ENCODE results near the gene SYNJ2BP. TPM values are rescaled to one million over a fixed set of nuclear protein-coding genes. Genes with fewer than 3 reads are reported as not detected.
A peak's percentile ranks its signal among the peaks of the same experiment; 100 is the strongest.

SYNJ2BP gene
- total and polyA plus RNA-seq, 2 of the 13 experiments (the other 11 are each of a cell fraction or from before 2014, with no cell fraction given): 18.1 to 28.6 TPM

- 0 out of 2 replicates have a peak, but pooled peaks have one; percentile 31 for TF ChIP-seq MTA1 (CRISPR knock-in tag; IDR thresholded peaks at IDR 0.05; ENCODE audit: borderline replicate concordance)
- TF ChIP-seq ZFP62 (CRISPR knock-in tag; IDR thresholded peaks at IDR 0.05): no peak
- TF ChIP-seq ZFP37 (CRISPR knock-in tag; IDR thresholded peaks at IDR 0.05; ENCODE audit: borderline replicate concordance): no peak
These were observed 18.0 kb downstream of the SYNJ2BP start (continued) for GRCh38 chr14:70398706-70399431.

- no TSS peak for BruUV-seq (replicated peaks)
- no CpG with 5 or more reads among the region's 2 CpGs for WGBS (ENCODE audit: low lambda C conversion rate)
- FAIRE-seq (no peak), ATAC-seq (peak; percentile 70), DNase-seq (ENCODE audit: low spot score) (peak; percentile 5)
- H3K27ac ChIP-seq (ENCODE audit: extremely low read length, insufficient read depth, low read length): no peak overlapping the region
- in situ Hi-C loops (cut with HindIII; ENCODE audit: extremely low pct_ligation_motif_present, low pct_unique_long_range_greater_than_20kb) (no loop called here), intact Hi-C loops (cut with micrococcal nuclease; ENCODE audit: unreplicated experiment) (loop anchor here (5.0 kb wide), 1 partner anchor 169 kb away; no protein-coding TSS in a partner anchor)
- H3K36me3 ChIP-seq (replicated peaks in 1 of 2; ENCODE audit: control insufficient read depth in 1 of 2, insufficient read depth in 2 of 2, low read length in 2 of 2): peaks cover 0 to 3% of the 10 kb centered on the region in 2 experiments; a peak in 2 of 5 replicates
- H3K79me2 ChIP-seq (ENCODE audit: insufficient read depth, low read length): no peaks in the 10 kb centered on the region
- no peaks in the 10 kb centered on the region for H3K27me3 ChIP-seq (ENCODE audit: control insufficient read depth in 1 of 2, insufficient read depth in 2 of 2, low read length in 2 of 2)
- no peak overlapping the region for H3K4me3 ChIP-seq (replicated peaks in 1 of 3; ENCODE audit: insufficient read depth in 1 of 3, low read depth in 2 of 3, low read length in 3 of 3)
- H3K9ac ChIP-seq (ENCODE audit: insufficient read depth, low read depth, low read length): no peak overlapping the region
- H2AFZ ChIP-seq (ENCODE audit: low read length): no peak overlapping the region
- ChIA-PET POLR2A (no interaction called here), CTCF (ENCODE audit: low intra/inter-chr PET ratio, low total read pairs) (no interaction called here)
- H3K9me3 ChIP-seq (ENCODE audit: low read length): no peaks in the 10 kb centered on the region
- H4K20me1 ChIP-seq (ENCODE audit: insufficient read depth, low read length): peaks cover 4% of the 10 kb centered on the region; the same call in 1 of the 2 replicates
- no peak overlapping the region for H3K4me2 ChIP-seq (ENCODE audit: low read depth, low read length)
- H3K4me1 ChIP-seq (ENCODE audit: insufficient read depth, low read length): peaks cover 22% of the 10 kb centered on the region
- TF ChIP-seq ZNF687 (CRISPR knock-in tag; IDR thresholded peaks at IDR 0.05): 0 out of 2 replicates have a peak, but pooled peaks have one; percentile 25
- TF ChIP-seq FOXO4 (CRISPR knock-in tag; conservative IDR thresholded peaks at IDR 0.05): no peak
- TF ChIP-seq CENPX (CRISPR knock-in tag; IDR thresholded peaks at IDR 0.05): no peak
- TF ChIP-seq, protein P1, sequence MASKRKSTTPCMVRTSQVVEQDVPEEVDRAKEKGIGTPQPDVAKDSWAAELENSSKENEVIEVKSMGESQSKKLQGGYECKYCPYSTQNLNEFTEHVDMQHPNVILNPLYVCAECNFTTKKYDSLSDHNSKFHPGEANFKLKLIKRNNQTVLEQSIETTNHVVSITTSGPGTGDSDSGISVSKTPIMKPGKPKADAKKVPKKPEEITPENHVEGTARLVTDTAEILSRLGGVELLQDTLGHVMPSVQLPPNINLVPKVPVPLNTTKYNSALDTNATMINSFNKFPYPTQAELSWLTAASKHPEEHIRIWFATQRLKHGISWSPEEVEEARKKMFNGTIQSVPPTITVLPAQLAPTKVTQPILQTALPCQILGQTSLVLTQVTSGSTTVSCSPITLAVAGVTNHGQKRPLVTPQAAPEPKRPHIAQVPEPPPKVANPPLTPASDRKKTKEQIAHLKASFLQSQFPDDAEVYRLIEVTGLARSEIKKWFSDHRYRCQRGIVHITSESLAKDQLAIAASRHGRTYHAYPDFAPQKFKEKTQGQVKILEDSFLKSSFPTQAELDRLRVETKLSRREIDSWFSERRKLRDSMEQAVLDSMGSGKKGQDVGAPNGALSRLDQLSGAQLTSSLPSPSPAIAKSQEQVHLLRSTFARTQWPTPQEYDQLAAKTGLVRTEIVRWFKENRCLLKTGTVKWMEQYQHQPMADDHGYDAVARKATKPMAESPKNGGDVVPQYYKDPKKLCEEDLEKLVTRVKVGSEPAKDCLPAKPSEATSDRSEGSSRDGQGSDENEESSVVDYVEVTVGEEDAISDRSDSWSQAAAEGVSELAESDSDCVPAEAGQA (IDR thresholded peaks at IDR 0.05; ENCODE audit: low read depth): no peak
- TF ChIP-seq, protein P1 (CRISPR knock-in tag; IDR thresholded peaks at IDR 0.05; ENCODE audit: borderline replicate concordance): no peak
- TF ChIP-seq NR3C1 (CRISPR knock-in tag; IDR thresholded peaks at IDR 0.05): no peak
- TF ChIP-seq IKZF4 (CRISPR knock-in tag; IDR thresholded peaks at IDR 0.05; ENCODE audit: borderline replicate concordance, low read depth, not compliant biosample characterization): no peak
These were observed 18.6 kb downstream of the SYNJ2BP start for GRCh38 chr14:70398280-70398679.

Measured in HepG2 (cell line).